ENCODE results near the gene TEX14.

TEX14 gene

DNA sequence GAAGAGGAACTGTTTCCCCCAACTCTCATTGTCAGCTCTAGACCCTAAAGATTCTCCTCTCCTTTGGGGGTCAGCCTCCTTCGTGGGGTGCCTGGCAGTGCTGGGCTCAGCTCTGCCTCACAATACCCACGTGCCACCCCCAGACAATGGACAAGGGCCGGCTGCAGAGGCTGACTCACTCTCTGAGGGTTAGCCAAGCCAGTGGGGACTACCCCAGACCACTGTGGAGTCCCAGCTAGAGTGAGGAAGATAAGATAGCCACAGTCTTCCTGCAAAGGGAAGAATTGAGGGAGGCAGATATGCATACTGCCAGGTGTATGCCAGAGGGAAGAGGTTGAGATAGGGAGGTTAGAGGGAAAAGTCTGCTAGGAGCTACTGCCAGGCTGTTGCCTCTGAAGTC lies 163.9 kb downstream of the TEX14 start:
- no peak for DNase-seq (ENCODE audit: low read depth)

DNA sequence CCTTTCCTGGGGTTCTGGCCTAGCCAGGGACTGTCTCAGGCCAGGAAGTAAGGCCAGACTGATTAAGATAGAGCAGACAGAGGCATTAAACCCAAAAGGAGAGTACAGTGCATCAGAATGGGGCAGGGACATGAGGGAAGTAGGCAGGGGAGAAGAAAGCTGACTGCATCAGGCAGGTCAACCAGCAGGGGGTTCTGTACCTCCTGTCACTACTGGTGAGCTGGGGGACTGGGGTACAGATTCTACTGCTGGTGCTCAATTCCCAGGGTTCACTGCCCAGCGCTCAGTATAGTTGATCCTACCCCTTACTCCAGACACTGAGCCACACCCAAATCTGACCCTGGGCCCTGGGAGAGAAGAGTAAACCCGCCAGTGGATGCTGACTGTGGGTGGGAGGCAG lies 164.5 kb downstream of the TEX14 start:
- DNase-seq (ENCODE audit: low read depth), result no peak

DNA sequence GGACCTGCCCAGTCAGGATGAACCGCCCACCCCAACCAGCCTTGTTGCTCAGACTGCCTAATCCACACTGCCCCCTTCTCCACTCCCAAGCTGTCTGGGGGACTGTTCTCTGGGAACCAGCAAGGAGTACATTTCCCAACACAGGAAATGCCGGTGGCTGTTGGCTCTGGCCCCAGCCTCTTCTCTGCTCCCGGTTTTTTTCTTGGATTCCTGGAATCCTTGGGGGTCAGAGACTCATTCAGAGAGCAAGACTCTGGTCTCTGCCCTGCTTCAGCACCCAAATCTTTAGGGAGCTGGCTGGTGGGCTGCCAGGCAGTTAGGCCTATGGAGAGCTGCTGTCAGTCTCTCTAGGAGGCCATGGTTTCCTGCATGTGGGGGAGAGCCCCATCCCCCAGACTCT lies 166.6 kb downstream of the TEX14 start:
- peak; percentile 69 for DNase-seq (ENCODE audit: low read depth)

DNA sequence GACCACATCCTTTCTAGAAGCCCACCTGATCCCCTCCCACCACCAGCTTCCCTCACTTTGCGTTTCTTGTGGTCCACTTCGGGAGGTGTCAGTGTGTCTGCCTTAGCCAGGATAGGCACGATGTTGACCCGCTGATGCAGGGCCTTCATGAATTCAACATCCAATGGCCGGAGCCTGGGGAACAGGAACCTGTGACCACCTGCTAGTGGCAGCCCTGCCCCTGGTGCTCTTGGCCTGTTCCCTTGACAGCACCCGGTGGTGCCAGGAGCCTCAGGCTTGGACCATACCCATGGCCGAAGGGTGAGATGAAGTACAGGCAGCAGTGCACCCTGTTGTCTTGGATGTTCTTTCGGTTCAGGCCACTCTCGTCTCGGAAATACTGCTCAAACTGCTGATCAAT lies 170.2 kb downstream of the TEX14 start:
- no peak for DNase-seq (ENCODE audit: low read depth)

DNA sequence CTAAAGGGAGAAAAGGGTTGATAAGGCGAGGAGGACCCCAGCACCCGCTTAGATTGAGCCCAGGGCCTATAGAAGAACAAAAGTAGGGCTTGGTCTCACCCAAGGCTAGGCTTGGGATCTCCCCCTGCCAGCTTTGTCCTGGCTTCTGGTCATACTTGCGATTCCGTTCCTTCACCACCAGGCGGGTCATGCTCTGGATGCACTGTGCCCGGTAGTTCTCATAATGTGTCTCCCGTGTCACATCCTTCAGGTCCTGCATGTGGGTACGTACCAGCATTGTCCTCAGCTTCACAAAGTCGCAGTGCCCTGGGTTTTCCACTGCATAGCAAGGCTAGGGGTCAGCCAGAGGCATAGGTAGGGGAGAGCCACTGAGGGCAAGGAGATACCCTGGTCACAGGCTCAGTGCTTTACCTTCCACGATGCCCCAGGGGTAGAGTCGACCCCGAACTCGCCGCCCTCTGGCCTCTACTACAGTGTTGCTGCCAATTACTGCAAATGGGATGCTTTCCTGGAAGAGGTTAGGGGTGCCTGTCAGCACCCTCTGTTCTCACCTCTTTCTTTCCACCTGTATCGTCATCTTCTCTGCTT lies 170.9 kb downstream of the TEX14 start:
- DNase-seq (ENCODE audit: low read depth), result no peak

DNA sequence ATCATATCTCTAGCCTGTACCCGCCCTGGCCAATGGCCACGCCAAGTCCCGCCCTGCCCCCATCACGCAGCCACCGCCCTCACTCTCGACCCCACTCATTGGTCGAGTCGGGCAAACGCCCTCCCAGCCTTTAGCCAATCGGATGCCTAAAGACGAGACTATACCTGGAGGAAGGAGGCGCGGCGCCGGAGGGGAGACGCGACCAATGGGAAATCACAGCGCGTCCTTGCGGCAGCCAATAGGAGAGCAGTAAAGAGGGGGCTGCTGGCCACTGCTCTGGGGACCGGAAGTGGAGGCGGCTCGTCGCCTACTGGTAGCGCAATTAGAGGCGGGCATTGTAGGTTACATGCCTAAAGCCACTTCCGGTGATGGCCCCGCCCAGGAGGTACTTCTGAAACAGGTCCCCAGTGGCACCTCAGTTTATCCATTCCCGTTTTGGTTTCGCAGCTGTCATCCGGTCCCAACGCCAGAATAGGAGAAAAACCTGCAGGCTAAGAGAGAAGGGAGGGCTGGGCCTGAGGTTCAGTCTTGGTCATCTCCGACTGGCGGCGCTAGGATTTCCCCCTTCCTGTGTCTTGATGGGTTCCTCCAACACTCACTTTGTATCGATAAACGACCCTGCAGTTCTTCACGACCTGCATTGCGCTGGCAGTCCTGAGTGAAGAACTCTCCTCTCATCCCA lies 173.8 kb downstream of the TEX14 start:
- DNase-seq (ENCODE audit: low read depth), result peak; percentile 99

DNA sequence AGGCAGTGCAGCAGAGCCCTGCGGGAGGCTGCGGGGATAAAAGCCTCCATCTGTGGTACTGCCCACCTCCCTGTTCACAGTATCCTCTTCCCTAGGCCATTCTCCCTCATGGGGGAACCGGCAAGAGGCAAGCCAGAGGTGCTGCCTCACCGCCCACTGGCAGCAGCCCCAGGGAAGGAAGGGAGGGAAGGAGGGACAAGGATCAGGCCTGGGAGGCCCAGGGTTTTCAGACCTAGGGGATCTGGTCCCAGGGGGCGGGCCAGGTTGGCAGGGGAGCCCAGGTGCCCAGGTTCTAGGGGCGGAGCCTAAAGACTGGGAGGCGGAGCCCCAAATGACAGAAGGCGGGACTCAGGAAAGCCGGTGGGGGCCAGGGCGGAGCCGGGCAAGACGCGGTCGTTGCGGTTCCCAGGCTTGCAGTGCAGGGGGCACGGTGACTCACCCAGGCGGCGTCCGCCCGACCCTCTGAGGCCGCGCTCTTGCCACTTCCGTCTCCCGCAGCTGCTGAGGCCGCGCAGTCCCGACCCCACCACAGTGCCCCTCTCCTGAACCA lies 174.4 kb downstream of the TEX14 start:
- DNase-seq (ENCODE audit: low read depth), result no peak

DNA sequence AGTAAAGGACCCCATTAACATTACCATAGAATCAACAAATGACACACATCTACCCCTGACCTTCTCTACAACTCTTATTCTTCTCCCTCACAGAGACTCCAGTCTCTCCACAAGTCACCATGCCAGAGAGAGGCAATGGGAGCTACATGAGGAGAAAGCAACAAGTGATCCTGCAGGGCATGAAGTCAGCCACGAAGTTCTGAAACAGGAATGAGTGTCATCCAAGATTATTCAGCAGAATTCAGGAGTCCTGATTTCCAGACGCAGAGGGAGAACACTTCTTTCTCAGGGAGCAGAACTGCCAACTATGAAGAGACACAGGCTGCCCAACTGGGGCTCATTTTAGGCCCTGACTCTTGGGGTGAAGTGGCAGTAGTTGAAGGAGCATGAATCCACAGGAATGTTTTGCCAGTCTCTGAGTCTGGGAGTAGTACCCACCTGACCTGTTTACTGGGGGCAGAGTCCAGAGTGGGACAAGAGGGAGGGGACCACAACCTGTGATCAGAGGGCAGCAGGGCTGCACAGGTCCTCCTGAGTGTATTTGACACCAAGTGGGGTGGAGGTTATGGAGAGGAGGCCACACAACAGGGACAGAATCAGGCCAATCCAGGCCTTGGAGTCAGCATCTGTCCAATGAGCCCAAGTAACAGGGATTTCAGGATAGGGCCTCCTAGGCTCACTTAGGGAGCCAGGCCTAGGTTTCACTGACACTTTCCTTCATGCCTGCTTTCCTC lies 175.0 kb downstream of the TEX14 start:
- no peak for DNase-seq (ENCODE audit: low read depth)

DNA sequence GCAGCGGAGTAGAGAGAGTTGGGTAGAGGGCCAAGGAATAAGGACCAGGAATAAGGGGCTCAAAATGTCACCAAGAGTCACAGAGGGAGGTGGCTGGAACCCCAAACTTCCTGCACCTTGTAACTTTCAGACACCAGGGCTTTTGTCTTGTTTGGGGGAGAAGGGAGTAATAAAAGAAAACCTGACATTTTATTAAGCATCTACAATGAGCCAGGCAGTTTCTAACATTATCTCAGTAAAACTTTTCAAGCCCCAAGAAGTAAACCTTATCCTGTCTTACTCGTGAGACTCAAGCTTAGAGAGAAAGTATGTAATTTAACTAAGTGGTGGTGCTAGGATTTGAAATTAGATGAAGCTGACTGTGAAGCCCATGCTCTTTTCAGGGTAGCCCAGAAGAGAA lies 176.6 kb downstream of the TEX14 start:
- DNase-seq (ENCODE audit: low read depth), result no peak

DNA sequence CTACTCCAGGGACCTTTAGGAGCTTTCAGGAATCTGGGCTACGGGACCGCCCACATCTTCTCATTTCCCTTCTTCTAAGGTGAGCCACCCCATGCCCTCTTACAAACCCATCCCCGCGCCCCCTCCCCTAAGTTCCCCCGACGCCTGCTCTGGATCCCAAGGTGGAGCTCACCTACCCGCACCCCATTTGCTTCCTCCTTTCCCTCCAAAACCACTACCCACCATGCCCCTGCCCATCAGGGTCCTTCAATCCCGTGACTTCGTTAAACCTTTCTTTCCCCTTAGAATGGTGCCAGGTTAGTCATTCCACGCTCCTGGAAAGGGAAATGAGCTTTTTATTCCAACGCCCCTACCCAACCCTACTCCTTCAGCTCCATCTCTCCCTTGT lies 177.1 kb downstream of the TEX14 start:
- DNase-seq (ENCODE audit: low read depth), result no peak

DNA sequence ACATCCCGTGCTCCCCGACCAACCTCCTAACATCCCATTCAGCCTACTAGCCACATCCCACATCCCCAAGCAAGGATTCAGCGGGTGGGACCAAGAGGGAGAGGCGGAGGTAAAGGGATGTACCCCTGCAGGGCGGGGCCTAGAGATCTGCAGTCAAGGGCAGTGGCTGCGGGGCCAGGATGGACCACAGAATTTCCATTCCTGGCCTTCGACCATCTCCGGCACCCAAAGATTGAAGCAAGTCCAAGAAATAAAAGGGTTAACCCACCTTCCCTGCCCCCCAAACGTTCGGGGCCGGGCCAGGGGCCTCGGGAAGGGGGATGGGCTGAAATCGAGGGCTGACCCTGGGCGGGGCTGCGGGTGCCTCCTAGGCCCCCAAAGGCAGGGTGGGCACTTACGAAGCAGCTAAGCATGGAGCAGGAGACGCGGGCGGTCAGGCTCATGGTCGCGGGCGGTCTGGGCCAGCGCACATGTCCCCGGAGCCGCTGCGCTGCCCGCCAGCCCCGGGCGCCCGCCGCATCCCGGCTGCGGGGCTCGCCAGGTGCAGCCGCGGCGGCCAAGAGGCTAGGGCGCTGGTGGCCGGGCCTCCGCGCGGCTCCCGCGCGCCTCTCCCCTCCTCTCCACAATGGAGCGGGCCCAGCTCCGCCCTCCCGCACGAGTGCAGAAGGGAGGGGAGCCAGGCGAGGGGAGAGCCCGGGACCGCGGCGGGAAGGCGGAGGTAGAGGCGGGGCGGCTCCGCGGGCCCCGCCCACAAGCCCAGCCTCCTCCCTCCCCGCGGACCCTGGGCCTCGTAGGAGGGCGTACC lies 177.7 kb downstream of the TEX14 start, which contains the start of gene MTMR4:
Gene MTMR4, minus strand, starts transcription at position 674 of the 805 bp plus-strand sequence. Its CDS starts 231 bp downstream, at position 443.
- DNase-seq (ENCODE audit: low read depth), result peak; percentile 36

DNA sequence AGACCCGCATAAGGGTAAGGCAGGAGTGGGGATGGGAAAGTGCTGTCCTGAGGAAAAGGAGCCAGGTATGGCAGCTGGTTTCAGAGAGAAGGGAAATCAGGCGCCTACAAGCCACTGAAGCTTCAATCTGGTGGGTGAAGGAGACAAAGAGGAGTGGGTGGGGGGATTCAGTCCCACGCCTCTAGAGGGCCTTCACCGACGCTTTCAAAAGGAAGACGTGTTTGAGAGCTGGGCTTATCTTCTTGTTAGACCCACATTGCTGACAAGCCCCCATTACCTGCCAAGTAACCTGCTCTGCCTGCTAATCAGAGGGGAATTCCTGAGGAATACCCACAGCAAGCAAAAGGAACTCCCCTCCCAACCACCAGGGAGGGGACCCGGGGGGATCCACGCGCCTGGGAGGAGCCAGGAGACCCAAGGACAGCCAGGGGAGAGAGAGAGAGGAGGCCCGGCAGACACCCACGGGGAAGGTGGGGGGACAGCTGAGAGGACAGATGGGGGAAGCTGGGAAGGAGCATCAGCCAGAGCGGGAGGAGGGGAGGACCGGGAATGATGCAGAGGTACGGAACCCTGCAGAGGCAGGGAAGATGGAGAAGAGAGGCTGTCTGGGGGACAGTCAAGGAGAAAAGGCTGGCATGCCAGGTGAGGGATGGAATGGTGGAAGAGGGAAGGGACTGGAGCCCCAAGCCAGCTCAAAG lies 178.4 kb downstream of the TEX14 start:
- DNase-seq (ENCODE audit: low read depth), result no peak

DNA sequence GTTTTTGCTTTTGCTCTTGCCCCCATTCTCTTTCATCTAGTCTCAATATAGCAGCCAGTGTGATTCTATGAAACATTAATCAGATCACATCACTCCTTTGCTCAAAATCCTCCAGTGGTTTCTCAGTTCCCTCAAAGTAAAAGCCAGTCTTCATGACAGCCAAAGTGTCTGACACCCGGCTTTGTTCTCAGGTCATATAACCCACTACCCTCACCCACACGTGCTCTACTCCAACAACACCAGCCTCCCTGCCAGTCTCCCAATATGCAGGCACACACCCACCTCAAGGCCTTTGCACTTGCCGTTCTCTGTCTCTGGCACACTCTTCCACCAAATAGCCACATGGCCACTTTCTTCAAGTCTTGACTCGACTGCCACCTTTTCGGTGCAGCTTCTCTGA lies 181.8 kb downstream of the TEX14 start:
- DNase-seq (ENCODE audit: low read depth), result no peak

DNA sequence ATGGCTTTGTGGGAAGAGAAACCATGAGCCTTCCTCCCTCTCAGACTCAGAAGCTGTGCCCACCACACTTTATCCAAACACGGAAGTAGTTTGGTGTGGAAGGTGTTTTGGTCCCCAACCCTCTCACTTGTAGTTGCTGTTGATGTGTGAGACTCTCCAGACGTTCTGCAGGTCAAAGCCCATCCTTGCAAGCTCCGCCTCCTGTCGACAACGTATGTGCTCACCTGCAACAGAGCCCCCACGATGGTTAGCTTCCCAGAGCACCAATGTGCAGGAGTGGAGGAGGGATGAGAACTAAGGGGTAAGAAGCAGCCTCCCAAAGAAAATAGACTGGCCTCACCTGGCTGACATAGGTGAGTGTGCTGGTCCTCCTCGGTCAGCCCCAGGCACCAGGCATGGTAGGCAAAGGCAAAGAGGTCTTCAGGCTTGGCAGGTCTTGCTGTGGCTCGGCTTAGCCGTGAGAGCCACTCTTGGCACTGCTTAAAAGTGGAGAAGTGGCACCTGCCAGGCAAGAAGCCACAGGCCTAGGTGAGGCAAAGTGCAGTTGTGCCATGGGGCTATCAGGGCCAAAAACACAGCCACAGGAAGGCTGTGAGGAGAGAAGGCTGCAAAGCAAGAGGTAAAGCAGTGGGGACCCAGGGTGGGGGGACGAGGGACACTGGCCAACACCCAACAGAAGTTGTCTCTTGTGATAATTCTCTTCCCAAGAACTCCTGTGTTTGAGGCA lies 183.3 kb downstream of the TEX14 start:
- DNase-seq (ENCODE audit: low read depth), result no peak

DNA sequence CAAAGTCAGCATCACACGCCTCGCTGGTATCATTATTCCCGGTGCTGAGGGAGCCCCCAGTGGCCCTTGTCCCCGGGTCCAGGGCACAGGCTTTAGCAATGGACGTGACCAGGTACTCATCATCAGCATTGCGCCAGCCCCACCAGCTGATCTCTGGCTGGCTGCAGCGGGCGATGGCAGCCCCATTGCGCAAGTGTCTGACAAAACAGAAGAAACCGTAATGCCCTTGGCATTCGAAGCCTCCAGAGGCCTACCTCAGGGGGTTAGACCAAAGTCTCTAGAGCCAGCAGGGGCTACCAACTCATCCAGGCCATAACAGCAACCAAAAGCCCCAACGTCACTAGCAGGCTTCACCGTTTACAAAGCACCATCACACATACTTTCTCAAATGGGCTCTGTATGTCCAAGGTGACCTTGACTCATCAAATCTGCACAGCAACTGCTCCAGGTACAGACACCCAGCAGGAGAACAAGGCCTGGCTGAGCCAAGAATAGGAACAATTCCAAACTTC lies 184.7 kb downstream of the TEX14 start:
- DNase-seq (ENCODE audit: low read depth), result no peak
